ENCODE measurements around the gene SMARCA4.

Gene SMARCA4

GRCh38 chr19:11033763-11034162, 72.9 kb downstream of the SMARCA4 start:
- DNase-seq (ENCODE audit: low spot score), result no peak

- DNase-seq (ENCODE audit: low spot score), result no peak
Observed at GRCh38 chr19:11034449-11035213, 73.8 kb downstream of the SMARCA4 start.

GRCh38 chr19:11035441-11036377, 74.9 kb downstream of the SMARCA4 start:
- peak; percentile 89 for DNase-seq (ENCODE audit: low spot score)

GRCh38 chr19:11038511-11038910, 77.7 kb downstream of the SMARCA4 start:
- DNase-seq (ENCODE audit: low spot score), result no peak

GRCh38 chr19:11041194-11041593, 80.4 kb downstream of the SMARCA4 start:
- DNase-seq (ENCODE audit: low spot score), result no peak

- DNase-seq (ENCODE audit: low spot score), result no peak
Observed at GRCh38 chr19:11041966-11042627, 81.3 kb downstream of the SMARCA4 start.

GRCh38 chr19:11044431-11044830, 83.6 kb downstream of the SMARCA4 start:
- no peak for DNase-seq (ENCODE audit: low spot score)

- no peak for DNase-seq (ENCODE audit: low spot score)
Observed at GRCh38 chr19:11045536-11045935, 84.7 kb downstream of the SMARCA4 start.

- no peak for DNase-seq (ENCODE audit: low spot score)
Observed at GRCh38 chr19:11046605-11047354, 86.0 kb downstream of the SMARCA4 start.

GRCh38 chr19:11047866-11048265, 87.0 kb downstream of the SMARCA4 start:
- no peak for DNase-seq (ENCODE audit: low spot score)

- no peak for DNase-seq (ENCODE audit: low spot score)
Observed at GRCh38 chr19:11050323-11051114, 89.7 kb downstream of the SMARCA4 start.

GRCh38 chr19:11053817-11054195, 93.0 kb downstream of the SMARCA4 start:
- no peak for DNase-seq (ENCODE audit: low spot score)

GRCh38 chr19:11054200-11054599, 93.4 kb downstream of the SMARCA4 start:
- DNase-seq (ENCODE audit: low spot score), result no peak

- no peak for DNase-seq (ENCODE audit: low spot score)
Observed at GRCh38 chr19:11054628-11055027, 93.8 kb downstream of the SMARCA4 start.

GRCh38 chr19:11058246-11059030, 97.6 kb downstream of the SMARCA4 start:
- DNase-seq (ENCODE audit: low spot score), result no peak

- DNase-seq (ENCODE audit: low spot score), result no peak
Observed at GRCh38 chr19:11059511-11060358, 98.9 kb downstream of the SMARCA4 start.

- DNase-seq (ENCODE audit: low spot score), result no peak
Observed at GRCh38 chr19:11061952-11062351, 101.1 kb downstream of the SMARCA4 start.

GRCh38 chr19:11063434-11063833, 102.6 kb downstream of the SMARCA4 start:
- no peak for DNase-seq (ENCODE audit: low spot score)

GRCh38 chr19:11064831-11065303, 104.0 kb downstream of the SMARCA4 start:
- DNase-seq (ENCODE audit: low spot score), result no peak
